DND-41 (cell line): ENCODE data around the gene SPRR2F.
"Not testable (repeated sequence)": the region's sequence is repeated elsewhere in the genome, so short reads cannot be mapped to it uniquely, and the experiment has no call there.

Experiments used
- ATAC-seq: fragments of 200-7000 bp; cut with Tn5 transposase; 3 replicates; pipeline ENCODE4 v1.9.1; 2021; ENCODE audit warnings: low read depth; ENCODE audit not compliant: insufficient read depth
- DNase-seq: peaks from one replicate; pipeline ENCODE4 v3.0.0-alpha.2; 2020
- H2AFZ ChIP-seq: 2 replicates; pipeline ENCODE4 v1.6.0; 2012; ENCODE audit warnings: low read depth, low read length
- H3K27ac ChIP-seq: 2 replicates; pipeline ENCODE4 v1.5.1; 2012; ENCODE audit warnings: low read length, inconsistent platforms
- H3K27me3 ChIP-seq: fragments of 200-600 bp; sonication (generic); 2 replicates; pipeline ENCODE4 v1.6.0; 2012; ENCODE audit warnings: low read length, mild to moderate bottlenecking, inconsistent platforms; ENCODE audit not compliant: insufficient read depth, poor library complexity
- H3K36me3 ChIP-seq: 2 replicates; pipeline ENCODE4 v1.5.1; 2012; ENCODE audit warnings: low read length, inconsistent platforms; ENCODE audit not compliant: insufficient read depth
- H3K4me1 ChIP-seq: 2 replicates; pipeline ENCODE4 v1.5.1; 2012; ENCODE audit warnings: mild to moderate bottlenecking, low read length; ENCODE audit not compliant: insufficient read depth
- H3K4me2 ChIP-seq: 2 replicates; pipeline ENCODE4 v1.6.0; 2012; ENCODE audit warnings: mild to moderate bottlenecking, moderate library complexity, low read length, inconsistent platforms; ENCODE audit not compliant: insufficient read depth
- H3K4me3 ChIP-seq, 2 experiments: fragments of 200-600 bp in 1 of 2; shearing (Covaris generic) in 1 of 2; 2 replicates each; pipeline ENCODE4 v1.5.1; 2012 to 2016; ENCODE audit warnings: inconsistent platforms in 2 of 2, low read length in 2 of 2, mild to moderate bottlenecking in 2 of 2, low read depth in 1 of 2, moderate library complexity in 1 of 2
- H3K79me2 ChIP-seq: 2 replicates; pipeline ENCODE4 v1.6.0; 2012; ENCODE audit warnings: low read length, inconsistent platforms; ENCODE audit not compliant: insufficient read depth
- H3K9ac ChIP-seq: 2 replicates; pipeline ENCODE4 v1.6.0; 2012; ENCODE audit warnings: low read depth, mild to moderate bottlenecking, inconsistent platforms, low read length, moderate library complexity
- H3K9me3 ChIP-seq: 2 replicates; pipeline ENCODE4 v1.5.1; 2012; ENCODE audit warnings: low read length, moderate library complexity, mild to moderate bottlenecking, inconsistent platforms; ENCODE audit not compliant: insufficient read depth, severe bottlenecking
- H4K20me1 ChIP-seq: 2 replicates; pipeline ENCODE4 v1.6.0; 2012; ENCODE audit warnings: low read length; ENCODE audit not compliant: insufficient read depth
- CTCF ChIP-seq: IDR thresholded peaks from 2 replicates; pipeline ENCODE4 v1.5.1; 2012; ENCODE audit warnings: borderline replicate concordance, low read length, moderate library complexity, mild to moderate bottlenecking; ENCODE audit not compliant: poor library complexity, severe bottlenecking; ENCODE audit errors: extremely low read depth
- EZH2 ChIP-seq: IDR thresholded peaks from 3 replicates; pipeline ENCODE4 v1.6.1; 2012; ENCODE audit warnings: borderline replicate concordance, low read depth, mild to moderate bottlenecking, moderate library complexity, low read length, inconsistent platforms; ENCODE audit not compliant: severe bottlenecking

The SPRR2F gene

GRCh38 chr1:153141377-153141776, 28.1 kb upstream of the SPRR2F start:
- Histone ChIP-seq H2AFZ (no peak overlapping the region), H3K27me3 (peaks cover 32% of the 10 kb centered on the region), H3K79me2 (no peaks in the 10 kb centered on the region), H4K20me1 (no peaks in the 10 kb centered on the region), H3K4me2 (no peak overlapping the region), H3K9me3 (no peaks in the 10 kb centered on the region), H3K9ac (no peak overlapping the region), H3K4me3 (no peak overlapping the region), H3K36me3 (no peaks in the 10 kb centered on the region), H3K4me1 (no peaks in the 10 kb centered on the region), H3K27ac (no peak overlapping the region)
- ATAC-seq = no peak
- TF ChIP-seq EZH2 (no peak), CTCF (no peak)
- DNase-seq = no peak

DNA sequence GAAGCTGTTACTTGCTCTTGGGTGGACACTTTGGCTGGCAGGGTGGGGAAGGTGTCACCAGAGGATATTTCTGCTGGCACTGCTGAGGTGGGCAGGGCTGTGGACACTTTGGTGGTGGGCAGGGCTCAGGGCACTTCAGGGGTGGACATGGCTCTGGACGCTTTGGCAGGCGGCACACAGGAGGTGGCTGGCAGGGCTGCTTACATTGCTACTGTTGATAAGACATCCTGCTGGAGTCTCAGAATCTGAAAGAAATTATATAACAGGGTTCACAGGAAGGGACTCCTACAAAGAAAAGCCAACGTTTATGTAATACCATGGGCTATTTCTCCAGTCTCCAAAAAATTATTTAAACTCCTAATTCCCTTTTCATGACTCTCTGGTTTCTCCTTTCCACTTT, 27.2 kb upstream of the SPRR2F start:
- H3K4me2 ChIP-seq = no peak overlapping the region
- H3K27ac ChIP-seq = no peak overlapping the region
- DNase-seq (no peak), ATAC-seq (no peak)
- H3K4me1 ChIP-seq = no peaks in the 10 kb centered on the region
- no peak overlapping the region for H3K4me3 ChIP-seq
- no peaks in the 10 kb centered on the region for H3K9me3 ChIP-seq
- H3K36me3 ChIP-seq = no peaks in the 10 kb centered on the region
- no peak overlapping the region for H3K9ac ChIP-seq
- no peaks in the 10 kb centered on the region for H3K79me2 ChIP-seq
- H2AFZ ChIP-seq = no peak overlapping the region
- peaks cover 30% of the 10 kb centered on the region for H3K27me3 ChIP-seq
- no peaks in the 10 kb centered on the region for H4K20me1 ChIP-seq
- no peak for TF ChIP-seq EZH2
- no peak for TF ChIP-seq CTCF

GRCh38 chr1:153133743-153134142, 20.4 kb upstream of the SPRR2F start:
- no peak overlapping the region for H3K4me2 ChIP-seq
- ATAC-seq (no peak), DNase-seq (no peak)
- no peaks in the 10 kb centered on the region for H3K79me2 ChIP-seq
- no peak for TF ChIP-seq EZH2
- peaks cover 14% of the 10 kb centered on the region for H3K27me3 ChIP-seq
- H4K20me1 ChIP-seq = no peaks in the 10 kb centered on the region
- H3K27ac ChIP-seq = no peak overlapping the region
- no peak overlapping the region for H3K4me3 ChIP-seq
- H3K9ac ChIP-seq = no peak overlapping the region
- H2AFZ ChIP-seq = no peak overlapping the region
- H3K4me1 ChIP-seq = no peaks in the 10 kb centered on the region
- no peaks in the 10 kb centered on the region for H3K9me3 ChIP-seq
- no peaks in the 10 kb centered on the region for H3K36me3 ChIP-seq

- Histone ChIP-seq H3K9me3 (no peaks in the 10 kb centered on the region), H3K79me2 (no peaks in the 10 kb centered on the region), H3K27ac (no peak overlapping the region), H3K27me3 (peaks cover 14% of the 10 kb centered on the region), H3K9ac (no peak overlapping the region), H4K20me1 (no peaks in the 10 kb centered on the region), H3K4me3 (no peak overlapping the region), H3K36me3 (no peaks in the 10 kb centered on the region), H2AFZ (no peak overlapping the region), H3K4me2 (no peak overlapping the region), H3K4me1 (no peaks in the 10 kb centered on the region)
- DNase-seq (no peak), ATAC-seq (no peak)
- TF ChIP-seq CTCF (no peak), EZH2 (no peak)
Measured at GRCh38 chr1:153133267-153133666, 20.0 kb upstream of the SPRR2F start.

DNA sequence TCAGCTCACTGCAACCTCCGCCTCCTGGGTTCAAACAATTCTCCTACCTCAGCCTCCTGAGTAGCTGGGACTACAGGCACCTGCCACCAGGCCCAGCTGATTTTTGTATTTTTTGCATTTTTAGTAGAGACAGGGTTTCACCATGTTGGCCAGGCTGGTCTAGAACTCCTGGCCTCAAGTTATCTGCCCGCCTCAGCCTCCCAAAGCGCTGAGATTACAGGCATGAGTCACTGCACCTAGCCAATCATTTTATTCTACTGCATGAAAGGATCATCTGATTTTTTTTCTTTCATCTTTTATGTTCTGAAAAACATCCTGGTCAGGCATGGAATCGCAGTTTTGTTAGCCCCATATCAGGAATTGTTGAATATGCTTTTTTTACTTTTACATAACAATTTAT, 15.4 kb upstream of the SPRR2F start:
- not testable (repeated sequence) for H2AFZ ChIP-seq, H3K4me2 ChIP-seq, DNase-seq, H3K9me3 ChIP-seq, H3K4me3 ChIP-seq, ATAC-seq, H3K36me3 ChIP-seq, H4K20me1 ChIP-seq, H3K4me1 ChIP-seq, H3K79me2 ChIP-seq, H3K9ac ChIP-seq, H3K27ac ChIP-seq
- peaks cover 10% of the 10 kb centered on the region for H3K27me3 ChIP-seq
